SU-DHL-6 (cell line): ENCODE results near the gene C8G.

Experiments used
- H2AFZ ChIP-seq: fragments of 200-600 bp; sonication (generic); 2 replicates; pipeline ENCODE4 v1.6.1; 2014; ENCODE audit warnings: low read depth, mild to moderate bottlenecking, moderate library complexity, mixed read lengths, antibody characterized with exemption, low read length; ENCODE audit not compliant: severe bottlenecking
- H3F3A ChIP-seq: fragments of 200-600 bp; shearing (Covaris generic); 2 replicates; pipeline ENCODE4 v1.6.0; 2016; ENCODE audit warnings: antibody characterized with exemption, mild to moderate bottlenecking; ENCODE audit not compliant: insufficient read depth
- H3K27ac ChIP-seq: fragments of 200-600 bp; sonication (generic); 2 replicates; pipeline ENCODE4 v1.5.1; 2016; ENCODE audit warnings: low read depth, mild to moderate bottlenecking, low read length, moderate library complexity, mixed read lengths
- H3K27me3 ChIP-seq: fragments of 200-600 bp; sonication (generic), shearing (Covaris generic); 2 replicates; pipeline ENCODE4 v1.6.0; 2014; ENCODE audit warnings: mild to moderate bottlenecking, low read length
- H3K36me3 ChIP-seq: fragments of 200-600 bp; sonication (generic); 2 replicates; pipeline ENCODE4 v1.6.1; 2014; ENCODE audit warnings: mild to moderate bottlenecking, low read length, mixed read lengths
- H3K4me2 ChIP-seq: fragments of 300-600, 200-600 bp; shearing (Covaris generic), sonication (generic); 2 replicates; pipeline ENCODE4 v1.6.0; 2014; ENCODE audit warnings: low read length, low read depth, mild to moderate bottlenecking; ENCODE audit not compliant: poor library complexity, severe bottlenecking
- H3K4me3 ChIP-seq: fragments of 200-600 bp; sonication (generic); 2 replicates; pipeline ENCODE4 v1.5.1; 2014; ENCODE audit warnings: antibody characterized with exemption, low read length, mild to moderate bottlenecking, mixed read lengths; ENCODE audit not compliant: insufficient read depth, poor library complexity, severe bottlenecking
- H3K79me2 ChIP-seq: fragments of 200-600 bp; sonication (generic); 2 replicates; pipeline ENCODE4 v1.6.1; 2014; ENCODE audit warnings: mild to moderate bottlenecking, low read length, moderate library complexity; ENCODE audit not compliant: insufficient read depth
- H3K9ac ChIP-seq: fragments of 200-600 bp; sonication (generic); 2 replicates; pipeline ENCODE4 v1.7.0; 2014; ENCODE audit warnings: mild to moderate bottlenecking, low read length
- H3K9me2 ChIP-seq: fragments of 200-600 bp; sonication (generic); replicated peaks from 2 replicates; pipeline ENCODE4 v1.6.1; 2014; ENCODE audit warnings: low read length; ENCODE audit not compliant: insufficient read depth
- H3K9me3 ChIP-seq: fragments of 200-600 bp; sonication (generic); 2 replicates; pipeline ENCODE4 v1.6.1; 2014; ENCODE audit warnings: low read length, mixed read lengths; ENCODE audit not compliant: insufficient read depth
- H4K20me1 ChIP-seq: fragments of 200-600 bp; sonication (generic); 2 replicates; pipeline ENCODE4 v1.6.1; 2014; ENCODE audit warnings: low read depth, mild to moderate bottlenecking, antibody characterized with exemption, low read length, moderate library complexity, mixed read lengths
- EZH2phosphoT487 ChIP-seq: fragments of 200-600 bp; sonication (generic), shearing (Covaris generic); conservative IDR thresholded peaks from 2 replicates; pipeline ENCODE4 v1.6.1; 2018; ENCODE audit warnings: mild to moderate bottlenecking, antibody characterized with exemption, low read length, moderate library complexity, mixed read lengths
- TF ChIP-seq, protein P1 (sequence below): fragments of 200-600 bp; sonication (generic); IDR thresholded peaks from one replicate; pipeline ENCODE4 v1.5.1; 2017; ENCODE audit warnings: antibody characterized with exemption, mild to moderate bottlenecking, low read length, moderate library complexity; ENCODE audit not compliant: insufficient read depth, poor library complexity, severe bottlenecking

The C8G gene

DNA sequence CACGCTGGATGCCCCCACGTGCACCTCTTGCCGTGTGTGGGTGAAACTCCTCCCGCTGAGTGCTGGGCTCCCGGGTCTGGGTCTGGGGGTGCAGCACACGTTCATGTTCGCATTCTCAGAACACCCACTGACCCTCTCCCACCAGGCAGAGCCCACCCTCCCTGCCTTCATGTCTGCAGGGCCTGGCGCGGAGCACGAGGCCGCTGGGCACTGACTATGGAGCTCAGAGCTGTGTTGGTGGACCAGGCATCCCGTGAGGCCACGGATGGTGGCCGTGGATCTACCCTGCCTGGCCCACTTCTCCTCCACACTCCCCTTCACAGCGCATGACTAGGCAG, 15.9 kb downstream of the C8G start:
- H3K27ac ChIP-seq: no peak overlapping the region
- H2AFZ ChIP-seq: no peak overlapping the region
- H3K9me2 ChIP-seq: no peaks in the 10 kb centered on the region
- no peaks in the 10 kb centered on the region for H3F3A ChIP-seq
- H3K4me2 ChIP-seq: no peak overlapping the region
- H4K20me1 ChIP-seq: no peaks in the 10 kb centered on the region
- no peak for TF ChIP-seq EZH2phosphoT487
- TF ChIP-seq, protein P1, sequence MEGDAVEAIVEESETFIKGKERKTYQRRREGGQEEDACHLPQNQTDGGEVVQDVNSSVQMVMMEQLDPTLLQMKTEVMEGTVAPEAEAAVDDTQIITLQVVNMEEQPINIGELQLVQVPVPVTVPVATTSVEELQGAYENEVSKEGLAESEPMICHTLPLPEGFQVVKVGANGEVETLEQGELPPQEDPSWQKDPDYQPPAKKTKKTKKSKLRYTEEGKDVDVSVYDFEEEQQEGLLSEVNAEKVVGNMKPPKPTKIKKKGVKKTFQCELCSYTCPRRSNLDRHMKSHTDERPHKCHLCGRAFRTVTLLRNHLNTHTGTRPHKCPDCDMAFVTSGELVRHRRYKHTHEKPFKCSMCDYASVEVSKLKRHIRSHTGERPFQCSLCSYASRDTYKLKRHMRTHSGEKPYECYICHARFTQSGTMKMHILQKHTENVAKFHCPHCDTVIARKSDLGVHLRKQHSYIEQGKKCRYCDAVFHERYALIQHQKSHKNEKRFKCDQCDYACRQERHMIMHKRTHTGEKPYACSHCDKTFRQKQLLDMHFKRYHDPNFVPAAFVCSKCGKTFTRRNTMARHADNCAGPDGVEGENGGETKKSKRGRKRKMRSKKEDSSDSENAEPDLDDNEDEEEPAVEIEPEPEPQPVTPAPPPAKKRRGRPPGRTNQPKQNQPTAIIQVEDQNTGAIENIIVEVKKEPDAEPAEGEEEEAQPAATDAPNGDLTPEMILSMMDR: no peak
- no peaks in the 10 kb centered on the region for H3K36me3 ChIP-seq
- no peak overlapping the region for H3K9ac ChIP-seq
- no peaks in the 10 kb centered on the region for H3K79me2 ChIP-seq
- H3K4me3 ChIP-seq: no peak overlapping the region
- H3K27me3 ChIP-seq: no peaks in the 10 kb centered on the region
- no peaks in the 10 kb centered on the region for H3K9me3 ChIP-seq

DNA sequence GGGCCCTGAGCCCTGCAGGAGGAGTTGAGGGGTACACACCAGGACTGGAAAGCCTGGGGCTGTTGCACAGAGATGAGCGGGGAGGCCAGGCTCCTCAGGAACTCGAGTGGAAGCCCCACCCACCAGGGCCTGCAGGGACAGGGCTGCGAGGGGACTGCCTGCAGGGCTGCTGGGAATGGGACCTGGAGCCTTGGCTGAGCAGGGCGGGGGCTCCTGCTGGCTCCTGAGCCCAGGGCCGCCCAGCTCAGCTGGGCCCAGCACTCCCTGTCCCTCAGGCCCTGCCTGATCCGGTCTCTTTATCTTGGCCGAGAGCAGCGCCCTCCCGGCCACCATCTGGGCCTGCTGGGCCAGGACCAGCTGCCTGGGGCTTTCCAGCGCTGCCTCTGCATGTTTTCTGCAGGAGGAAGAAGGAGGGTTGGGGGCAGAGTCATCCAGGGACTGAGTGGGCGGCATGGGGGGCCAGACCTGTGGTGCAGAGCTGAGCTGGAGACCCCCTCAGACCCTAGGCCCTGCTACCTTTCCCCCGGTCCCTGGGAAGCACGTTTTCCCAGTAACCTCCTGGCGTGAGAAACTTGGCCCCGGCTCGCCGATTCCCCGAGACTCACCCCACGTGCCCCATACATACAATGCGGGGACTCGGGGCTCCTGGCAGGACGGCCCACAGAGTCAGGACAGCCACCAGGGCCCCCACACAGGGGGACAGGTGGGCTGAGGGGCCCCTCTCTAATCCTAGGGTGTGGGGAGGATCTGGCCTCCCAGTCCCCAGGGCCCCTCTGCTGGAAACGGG, 16.4 kb downstream of the C8G start:
- Histone ChIP-seq H3F3A (no peaks in the 10 kb centered on the region), H3K27me3 (no peaks in the 10 kb centered on the region), H3K79me2 (no peaks in the 10 kb centered on the region), H3K4me2 (no peak overlapping the region), H4K20me1 (no peaks in the 10 kb centered on the region), H3K9ac (no peak overlapping the region), H3K9me2 (no peaks in the 10 kb centered on the region), H2AFZ (no peak overlapping the region), H3K36me3 (no peaks in the 10 kb centered on the region), H3K27ac (no peak overlapping the region), H3K4me3 (no peak overlapping the region), H3K9me3 (no peaks in the 10 kb centered on the region)
- TF ChIP-seq, protein P1: no peak
- TF ChIP-seq EZH2phosphoT487: no peak

DNA sequence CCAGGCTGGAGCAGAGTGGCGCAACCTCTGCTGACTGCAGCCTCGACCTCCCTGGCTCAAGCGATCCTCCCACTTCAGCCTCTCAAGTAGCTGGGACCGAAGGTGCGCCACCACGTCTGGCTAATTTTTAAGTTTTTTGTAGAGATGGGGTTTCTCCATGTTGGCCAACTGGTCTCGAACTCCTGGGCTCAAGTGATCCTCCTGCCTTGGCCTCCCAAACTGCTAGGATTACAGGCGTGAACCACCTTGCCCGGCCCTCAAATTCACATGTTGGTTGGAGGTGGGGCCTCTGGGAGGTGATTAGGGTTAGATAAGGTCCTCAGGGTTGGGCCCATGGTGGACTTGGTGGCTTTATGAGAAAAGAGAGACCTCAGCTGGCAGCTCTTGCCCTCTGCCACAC, 17.1 kb downstream of the C8G start:
- TF ChIP-seq EZH2phosphoT487: no peak
- TF ChIP-seq, protein P1: no peak
- no peaks in the 10 kb centered on the region for H3K9me3 ChIP-seq

More for the DNA sequence above, 17.1 kb downstream of the C8G start:
- Histone ChIP-seq H2AFZ (no peak overlapping the region), H3K27ac (no peak overlapping the region), H3K4me2 (no peak overlapping the region), H3K27me3 (no peaks in the 10 kb centered on the region), H4K20me1 (no peaks in the 10 kb centered on the region), H3K9me2 (no peaks in the 10 kb centered on the region), H3K36me3 (no peaks in the 10 kb centered on the region), H3F3A (no peaks in the 10 kb centered on the region), H3K4me3 (no peak overlapping the region), H3K79me2 (no peaks in the 10 kb centered on the region), H3K9ac (no peak overlapping the region)
